OCI-LY3 (cell line): Measurements from ENCODE around the gene PXDC1.

ENCODE experiments used
- H2AFZ ChIP-seq: fragments of 200-600, 300-600 bp; shearing (Covaris generic); 2 replicates; pipeline ENCODE4 v1.6.0; 2014; ENCODE audit warnings: antibody characterized with exemption, low read depth, low read length
- H3K27ac ChIP-seq: fragments of 200-600, 300-600 bp; sonication (generic); 2 replicates; pipeline ENCODE4 v1.5.1; 2014; ENCODE audit warnings: mild to moderate bottlenecking, low read length, moderate library complexity, mixed read lengths
- H3K27me3 ChIP-seq: fragments of 200-600, 300-600 bp; sonication (generic); 2 replicates; pipeline ENCODE4 v1.6.1; 2014; ENCODE audit warnings: low read depth, low read length, mixed read lengths
- H3K36me3 ChIP-seq: fragments of 200-600, 300-600 bp; sonication (generic); replicated peaks from 2 replicates; pipeline ENCODE3; 2014; ENCODE audit warnings: low read depth, low read length, mixed read lengths
- H3K4me1 ChIP-seq: fragments of 300-600, 200-600 bp; sonication (generic); 2 replicates; pipeline ENCODE4 v1.6.1; 2014; ENCODE audit warnings: low read length, mixed read lengths
- H3K4me2 ChIP-seq: fragments of 200-600, 300-600 bp; sonication (generic); 2 replicates; pipeline ENCODE4 v1.6.1; 2014; ENCODE audit warnings: low read length, mixed read lengths
- H3K4me3 ChIP-seq: fragments of 300-600, 200-600 bp; sonication (generic); 2 replicates; pipeline ENCODE4 v1.5.1; 2014; ENCODE audit warnings: antibody characterized with exemption, mild to moderate bottlenecking, low read length, moderate library complexity
- H3K79me2 ChIP-seq: fragments of 300-600, 200-600 bp; shearing (Covaris generic); 2 replicates; pipeline ENCODE4 v1.6.1; 2014; ENCODE audit warnings: mild to moderate bottlenecking, low read length, mixed read lengths
- H3K9ac ChIP-seq: fragments of 300-600, 200-600 bp; shearing (Covaris generic); 2 replicates; pipeline ENCODE4 v1.6.0; 2014; ENCODE audit warnings: mild to moderate bottlenecking, low read length, moderate library complexity
- H3K9me3 ChIP-seq: fragments of 200-600, 300-600 bp; shearing (Covaris generic); 2 replicates; pipeline ENCODE4 v1.6.1; 2014; ENCODE audit warnings: low read length, mixed read lengths; ENCODE audit not compliant: insufficient read depth
- H4K20me1 ChIP-seq: fragments of 200-600, 300-600 bp; sonication (generic); 2 replicates; pipeline ENCODE4 v1.6.1; 2016; ENCODE audit warnings: low read length, mixed read lengths; ENCODE audit not compliant: insufficient read depth
- CTCF ChIP-seq: fragments of 200-600, 300-600 bp; sonication (generic); IDR thresholded peaks from 2 replicates; pipeline ENCODE4 v1.5.1; 2014; ENCODE audit warnings: antibody characterized with exemption, low read length, low read depth
- EZH2phosphoT487 ChIP-seq: fragments of 200-600 bp; shearing (Covaris generic); IDR thresholded peaks from 2 replicates; pipeline ENCODE4 v1.6.1; 2018; ENCODE audit warnings: antibody characterized with exemption, mixed run types, low read depth

Gene PXDC1

GRCh38 chr6:3701631-3702030 is 49.9 kb downstream of the PXDC1 start:
- H3K36me3 ChIP-seq = no peaks in the 10 kb centered on the region
- no peak overlapping the region for H2AFZ ChIP-seq
- no peak overlapping the region for H3K4me2 ChIP-seq
- no peaks in the 10 kb centered on the region for H3K9me3 ChIP-seq
- no peak overlapping the region for H3K9ac ChIP-seq
- no peaks in the 10 kb centered on the region for H3K27me3 ChIP-seq
- TF ChIP-seq CTCF (no peak), EZH2phosphoT487 (no peak)
- no peaks in the 10 kb centered on the region for H3K79me2 ChIP-seq
- no peak overlapping the region for H3K27ac ChIP-seq
- H3K4me3 ChIP-seq = no peak overlapping the region
- no peaks in the 10 kb centered on the region for H4K20me1 ChIP-seq
- no peaks in the 10 kb centered on the region for H3K4me1 ChIP-seq

- H3K9ac ChIP-seq = no peak overlapping the region
- no peaks in the 10 kb centered on the region for H3K9me3 ChIP-seq
- H4K20me1 ChIP-seq = no peaks in the 10 kb centered on the region
- H3K27ac ChIP-seq = no peak overlapping the region
- no peak overlapping the region for H3K4me3 ChIP-seq
- H3K36me3 ChIP-seq = no peaks in the 10 kb centered on the region
- H3K27me3 ChIP-seq = 0 out of 2 replicates have a peak, but pooled peaks cover 5% of the 10 kb centered on the region
- TF ChIP-seq CTCF (no peak), EZH2phosphoT487 (no peak)
- H3K4me2 ChIP-seq = no peak overlapping the region
- H3K79me2 ChIP-seq = no peaks in the 10 kb centered on the region
- no peaks in the 10 kb centered on the region for H3K4me1 ChIP-seq
- no peak overlapping the region for H2AFZ ChIP-seq
These were observed 52.3 kb downstream of the PXDC1 start for GRCh38 chr6:3699231-3699630.

GRCh38 chr6:3698021-3698420 is 53.5 kb downstream of the PXDC1 start:
- H3K27ac ChIP-seq = no peak overlapping the region
- no peak overlapping the region for H3K9ac ChIP-seq
- TF ChIP-seq EZH2phosphoT487 = no peak
- TF ChIP-seq CTCF = no peak

GRCh38 chr6:3697609-3698008 is 53.9 kb downstream of the PXDC1 start:
- Histone ChIP-seq H3K4me3 (no peak overlapping the region), H3K36me3 (no peaks in the 10 kb centered on the region), H3K27ac (no peak overlapping the region), H3K9me3 (no peaks in the 10 kb centered on the region), H3K27me3 (0 out of 2 replicates have a peak, but pooled peaks cover 5% of the 10 kb centered on the region), H3K4me1 (no peaks in the 10 kb centered on the region), H3K79me2 (no peaks in the 10 kb centered on the region), H3K9ac (no peak overlapping the region), H4K20me1 (no peaks in the 10 kb centered on the region), H3K4me2 (no peak overlapping the region), H2AFZ (no peak overlapping the region)
- TF ChIP-seq CTCF (no peak), EZH2phosphoT487 (no peak)

More at GRCh38 chr6:3698021-3698420, 53.5 kb downstream of the PXDC1 start:
- Histone ChIP-seq H3K4me1 (no peaks in the 10 kb centered on the region), H3K9me3 (no peaks in the 10 kb centered on the region), H4K20me1 (no peaks in the 10 kb centered on the region), H2AFZ (no peak overlapping the region), H3K4me2 (no peak overlapping the region), H3K36me3 (no peaks in the 10 kb centered on the region), H3K27me3 (0 out of 2 replicates have a peak, but pooled peaks cover 5% of the 10 kb centered on the region), H3K4me3 (no peak overlapping the region), H3K79me2 (no peaks in the 10 kb centered on the region)
